ENCODE data around the gene APOO.
A peak's percentile ranks its signal among the peaks of the same experiment; 100 is the strongest.

APOO gene

GRCh38 chrX:23901805-23902204, 5.9 kb downstream of the APOO start:
- Histone ChIP-seq H3K9me2 (replicated peaks; ENCODE audit: insufficient read depth, low read length) (no peaks in the 10 kb centered on the region), H3K36me3 (ENCODE audit: low read length) (no peaks in the 10 kb centered on the region), H3K27me3 (ENCODE audit: low read length) (no peaks in the 10 kb centered on the region), H3K79me2 (ENCODE audit: insufficient read depth, low read length) (peaks cover 7% of the 10 kb centered on the region; the same call in 1 of the 2 replicates), H3K4me2 (ENCODE audit: low read depth, low read length, poor library complexity, severe bottlenecking) (no peak overlapping the region), H3K27ac (ENCODE audit: low read depth, low read length) (no peak overlapping the region), H3K9ac (ENCODE audit: low read length) (no peak overlapping the region), H4K20me1 (ENCODE audit: low read depth, low read length) (no peaks in the 10 kb centered on the region), H3K4me3 (ENCODE audit: insufficient read depth, low read length, poor library complexity, severe bottlenecking) (no peak overlapping the region), H3F3A (ENCODE audit: insufficient read depth) (peaks cover 6% of the 10 kb centered on the region; the same call in 1 of the 2 replicates), H3K9me3 (ENCODE audit: insufficient read depth, low read length) (no peaks in the 10 kb centered on the region), H2AFZ (ENCODE audit: low read depth, low read length, severe bottlenecking) (no peak overlapping the region)
- peak; percentile 14 for TF ChIP-seq CTCF (IDR thresholded peaks at IDR 0.05; ENCODE audit: insufficient read depth, low read length, poor library complexity, severe bottlenecking)
- TF ChIP-seq EZH2phosphoT487 (conservative IDR thresholded peaks at IDR 0.05; ENCODE audit: low read length): no peak

- no peak overlapping the region for H2AFZ ChIP-seq (ENCODE audit: low read depth, low read length, severe bottlenecking)
- TF ChIP-seq EZH2phosphoT487 (conservative IDR thresholded peaks at IDR 0.05; ENCODE audit: low read length) (no peak), CTCF (IDR thresholded peaks at IDR 0.05; ENCODE audit: insufficient read depth, low read length, poor library complexity, severe bottlenecking) (no peak)
- no peak overlapping the region for H3K4me3 ChIP-seq (ENCODE audit: insufficient read depth, low read length, poor library complexity, severe bottlenecking)
- H4K20me1 ChIP-seq (ENCODE audit: low read depth, low read length): no peaks in the 10 kb centered on the region
- peaks cover 6% of the 10 kb centered on the region; the same call in 1 of the 2 replicates for H3F3A ChIP-seq (ENCODE audit: insufficient read depth)
- no peaks in the 10 kb centered on the region for H3K79me2 ChIP-seq (ENCODE audit: insufficient read depth, low read length)
- H3K9me2 ChIP-seq (replicated peaks; ENCODE audit: insufficient read depth, low read length): no peaks in the 10 kb centered on the region
- H3K9ac ChIP-seq (ENCODE audit: low read length): no peak overlapping the region
- H3K36me3 ChIP-seq (ENCODE audit: low read length): no peaks in the 10 kb centered on the region
- no peak overlapping the region for H3K27ac ChIP-seq (ENCODE audit: low read depth, low read length)
- no peak overlapping the region for H3K4me2 ChIP-seq (ENCODE audit: low read depth, low read length, poor library complexity, severe bottlenecking)
- H3K9me3 ChIP-seq (ENCODE audit: insufficient read depth, low read length): no peaks in the 10 kb centered on the region
- no peaks in the 10 kb centered on the region for H3K27me3 ChIP-seq (ENCODE audit: low read length)
These were observed 6.7 kb downstream of the APOO start for GRCh38 chrX:23901060-23901459.

GRCh38 chrX:23900220-23900797, 7.4 kb downstream of the APOO start:
- Histone ChIP-seq H3K27ac (ENCODE audit: low read depth, low read length) (no peak overlapping the region), H4K20me1 (ENCODE audit: low read depth, low read length) (no peaks in the 10 kb centered on the region), H3K79me2 (ENCODE audit: insufficient read depth, low read length) (no peaks in the 10 kb centered on the region)

More at GRCh38 chrX:23900220-23900797, 7.4 kb downstream of the APOO start:
- no peak overlapping the region for H3K9ac ChIP-seq (ENCODE audit: low read length)
- H3K9me3 ChIP-seq (ENCODE audit: insufficient read depth, low read length): no peaks in the 10 kb centered on the region
- no peak overlapping the region for H2AFZ ChIP-seq (ENCODE audit: low read depth, low read length, severe bottlenecking)
- no peaks in the 10 kb centered on the region for H3K36me3 ChIP-seq (ENCODE audit: low read length)
- no peaks in the 10 kb centered on the region for H3K27me3 ChIP-seq (ENCODE audit: low read length)
- H3F3A ChIP-seq (ENCODE audit: insufficient read depth): no peaks in the 10 kb centered on the region
- H3K9me2 ChIP-seq (replicated peaks; ENCODE audit: insufficient read depth, low read length): no peaks in the 10 kb centered on the region
- H3K4me3 ChIP-seq (ENCODE audit: insufficient read depth, low read length, poor library complexity, severe bottlenecking): no peak overlapping the region
- no peak overlapping the region for H3K4me2 ChIP-seq (ENCODE audit: low read depth, low read length, poor library complexity, severe bottlenecking)
- no peak for TF ChIP-seq EZH2phosphoT487 (conservative IDR thresholded peaks at IDR 0.05; ENCODE audit: low read length)
- TF ChIP-seq CTCF (IDR thresholded peaks at IDR 0.05; ENCODE audit: insufficient read depth, low read length, poor library complexity, severe bottlenecking): no peak

All from SU-DHL-6 (cell line).